A549 (cell line): ENCODE measurements around the gene CDKN2AIPNL.

Experiments used
- CEBPB ChIP-seq, 2 experiments: fragments of >200 bp in 1 of 2; sonication (Bioruptor Twin) in 1 of 2; formaldehyde crosslinking in 1 of 2; IDR thresholded peaks; 2 replicates each; pipeline ENCODE4 v1.6.1; 2012 to 2016
- EHMT2 ChIP-seq: fragments of 200-600 bp; sonication (generic); IDR thresholded peaks from 2 replicates; pipeline ENCODE4 v1.6.1; 2016; ENCODE audit warnings: antibody characterized with exemption, low read depth, mild to moderate bottlenecking, moderate library complexity
- EP300 ChIP-seq, 2 experiments: fragments of >200 bp; sonication (Bioruptor Twin); formaldehyde crosslinking; IDR thresholded peaks; 2 replicates in 1 of 2; 3 replicates in 1 of 2; pipeline ENCODE4 v1.6.1; 2016 to 2017
- FOSB ChIP-seq: fragments of 250-450 bp; sonication (Bioruptor Pico); IDR thresholded peaks from 2 replicates; pipeline ENCODE4 v1.5.0; 2020; ENCODE audit warnings: mild to moderate bottlenecking, moderate library complexity
- MAFK ChIP-seq: fragments of 450-650 bp; IDR thresholded peaks from 2 replicates; pipeline ENCODE4 v1.6.1; 2014; ENCODE audit not compliant: partially characterized antibody
- MYC ChIP-seq: IDR thresholded peaks from 2 replicates; pipeline ENCODE4 v1.6.1; 2012; ENCODE audit warnings: mild to moderate bottlenecking, inconsistent platforms, low read length, improper control_type of control experiment, borderline replicate concordance
- NFE2L2 ChIP-seq: fragments of 150-350 bp; conservative IDR thresholded peaks from 2 replicates; pipeline ENCODE4 v1.6.1; 2014; ENCODE audit warnings: low read length
- PHF8 ChIP-seq: fragments of 200-600 bp; sonication (generic); IDR thresholded peaks from 2 replicates; pipeline ENCODE4 v1.6.1; 2016; ENCODE audit warnings: low read depth, mild to moderate bottlenecking, antibody characterized with exemption, moderate library complexity, borderline replicate concordance
- POLR2A ChIP-seq: IDR thresholded peaks from 2 replicates; pipeline ENCODE4 v1.6.1; 2012; ENCODE audit warnings: mild to moderate bottlenecking, low read length
- TF ChIP-seq, protein P1 (sequence below): fragments of 250-450 bp; sonication (Bioruptor Pico); IDR thresholded peaks from 2 replicates; pipeline ENCODE4 v1.5.0; 2020; ENCODE audit warnings: low read depth, mild to moderate bottlenecking, moderate library complexity
- TF ChIP-seq, protein P2 (sequence below): fragments of >200 bp; sonication (Bioruptor Twin); formaldehyde crosslinking; IDR thresholded peaks from 3 replicates; pipeline ENCODE4 v1.5.1; 2016
- TF ChIP-seq, protein P3 (sequence below): fragments of 200-600 bp; sonication (generic); IDR thresholded peaks from 2 replicates; pipeline ENCODE4 v1.6.1; 2016; ENCODE audit warnings: antibody characterized with exemption, mild to moderate bottlenecking, moderate library complexity
- TF ChIP-seq, protein P4 (sequence below): fragments of 150-350 bp; IDR thresholded peaks from 2 replicates; pipeline ENCODE4 v1.6.1; 2014; ENCODE audit warnings: low read depth, mild to moderate bottlenecking, low read length

DNA sequence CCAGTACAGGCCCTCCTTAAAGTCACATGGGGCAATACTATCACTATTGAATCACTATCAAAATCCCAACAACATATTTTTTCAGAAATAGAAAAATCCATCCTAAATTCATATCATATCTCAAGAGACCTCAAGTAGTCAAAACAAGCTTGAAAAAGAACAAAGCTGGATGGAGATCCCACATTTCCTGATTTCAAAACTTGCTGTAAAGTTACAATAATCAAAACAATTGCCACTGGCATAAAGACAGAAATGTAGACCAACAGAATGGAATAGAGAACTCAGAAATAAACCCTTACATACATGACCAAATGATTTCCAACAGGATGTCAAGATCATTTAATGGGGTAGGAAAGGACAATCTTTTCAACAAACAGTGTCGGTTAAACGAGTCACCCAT is 41.3 kb upstream of the CDKN2AIPNL start:
- TF ChIP-seq PHF8 (no peak), MAFK (no peak), CEBPB (IDR thresholded peaks at IDR 0.05) (no peak), POLR2A (no peak), NFE2L2 (no peak), EP300 (IDR thresholded peaks at IDR 0.05) (no peak), MYC (no peak), EHMT2 (no peak), FOSB (CRISPR knock-in tag) (no peak)
- TF ChIP-seq, protein P1, sequence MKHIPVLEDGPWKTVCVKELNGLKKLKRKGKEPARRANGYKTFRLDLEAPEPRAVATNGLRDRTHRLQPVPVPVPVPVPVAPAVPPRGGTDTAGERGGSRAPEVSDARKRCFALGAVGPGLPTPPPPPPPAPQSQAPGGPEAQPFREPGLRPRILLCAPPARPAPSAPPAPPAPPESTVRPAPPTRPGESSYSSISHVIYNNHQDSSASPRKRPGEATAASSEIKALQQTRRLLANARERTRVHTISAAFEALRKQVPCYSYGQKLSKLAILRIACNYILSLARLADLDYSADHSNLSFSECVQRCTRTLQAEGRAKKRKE (CRISPR knock-in tag) = no peak
- TF ChIP-seq, protein P2, sequence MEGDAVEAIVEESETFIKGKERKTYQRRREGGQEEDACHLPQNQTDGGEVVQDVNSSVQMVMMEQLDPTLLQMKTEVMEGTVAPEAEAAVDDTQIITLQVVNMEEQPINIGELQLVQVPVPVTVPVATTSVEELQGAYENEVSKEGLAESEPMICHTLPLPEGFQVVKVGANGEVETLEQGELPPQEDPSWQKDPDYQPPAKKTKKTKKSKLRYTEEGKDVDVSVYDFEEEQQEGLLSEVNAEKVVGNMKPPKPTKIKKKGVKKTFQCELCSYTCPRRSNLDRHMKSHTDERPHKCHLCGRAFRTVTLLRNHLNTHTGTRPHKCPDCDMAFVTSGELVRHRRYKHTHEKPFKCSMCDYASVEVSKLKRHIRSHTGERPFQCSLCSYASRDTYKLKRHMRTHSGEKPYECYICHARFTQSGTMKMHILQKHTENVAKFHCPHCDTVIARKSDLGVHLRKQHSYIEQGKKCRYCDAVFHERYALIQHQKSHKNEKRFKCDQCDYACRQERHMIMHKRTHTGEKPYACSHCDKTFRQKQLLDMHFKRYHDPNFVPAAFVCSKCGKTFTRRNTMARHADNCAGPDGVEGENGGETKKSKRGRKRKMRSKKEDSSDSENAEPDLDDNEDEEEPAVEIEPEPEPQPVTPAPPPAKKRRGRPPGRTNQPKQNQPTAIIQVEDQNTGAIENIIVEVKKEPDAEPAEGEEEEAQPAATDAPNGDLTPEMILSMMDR = no peak
- TF ChIP-seq, protein P3, sequence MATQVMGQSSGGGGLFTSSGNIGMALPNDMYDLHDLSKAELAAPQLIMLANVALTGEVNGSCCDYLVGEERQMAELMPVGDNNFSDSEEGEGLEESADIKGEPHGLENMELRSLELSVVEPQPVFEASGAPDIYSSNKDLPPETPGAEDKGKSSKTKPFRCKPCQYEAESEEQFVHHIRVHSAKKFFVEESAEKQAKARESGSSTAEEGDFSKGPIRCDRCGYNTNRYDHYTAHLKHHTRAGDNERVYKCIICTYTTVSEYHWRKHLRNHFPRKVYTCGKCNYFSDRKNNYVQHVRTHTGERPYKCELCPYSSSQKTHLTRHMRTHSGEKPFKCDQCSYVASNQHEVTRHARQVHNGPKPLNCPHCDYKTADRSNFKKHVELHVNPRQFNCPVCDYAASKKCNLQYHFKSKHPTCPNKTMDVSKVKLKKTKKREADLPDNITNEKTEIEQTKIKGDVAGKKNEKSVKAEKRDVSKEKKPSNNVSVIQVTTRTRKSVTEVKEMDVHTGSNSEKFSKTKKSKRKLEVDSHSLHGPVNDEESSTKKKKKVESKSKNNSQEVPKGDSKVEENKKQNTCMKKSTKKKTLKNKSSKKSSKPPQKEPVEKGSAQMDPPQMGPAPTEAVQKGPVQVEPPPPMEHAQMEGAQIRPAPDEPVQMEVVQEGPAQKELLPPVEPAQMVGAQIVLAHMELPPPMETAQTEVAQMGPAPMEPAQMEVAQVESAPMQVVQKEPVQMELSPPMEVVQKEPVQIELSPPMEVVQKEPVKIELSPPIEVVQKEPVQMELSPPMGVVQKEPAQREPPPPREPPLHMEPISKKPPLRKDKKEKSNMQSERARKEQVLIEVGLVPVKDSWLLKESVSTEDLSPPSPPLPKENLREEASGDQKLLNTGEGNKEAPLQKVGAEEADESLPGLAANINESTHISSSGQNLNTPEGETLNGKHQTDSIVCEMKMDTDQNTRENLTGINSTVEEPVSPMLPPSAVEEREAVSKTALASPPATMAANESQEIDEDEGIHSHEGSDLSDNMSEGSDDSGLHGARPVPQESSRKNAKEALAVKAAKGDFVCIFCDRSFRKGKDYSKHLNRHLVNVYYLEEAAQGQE = no peak
- TF ChIP-seq, protein P4, sequence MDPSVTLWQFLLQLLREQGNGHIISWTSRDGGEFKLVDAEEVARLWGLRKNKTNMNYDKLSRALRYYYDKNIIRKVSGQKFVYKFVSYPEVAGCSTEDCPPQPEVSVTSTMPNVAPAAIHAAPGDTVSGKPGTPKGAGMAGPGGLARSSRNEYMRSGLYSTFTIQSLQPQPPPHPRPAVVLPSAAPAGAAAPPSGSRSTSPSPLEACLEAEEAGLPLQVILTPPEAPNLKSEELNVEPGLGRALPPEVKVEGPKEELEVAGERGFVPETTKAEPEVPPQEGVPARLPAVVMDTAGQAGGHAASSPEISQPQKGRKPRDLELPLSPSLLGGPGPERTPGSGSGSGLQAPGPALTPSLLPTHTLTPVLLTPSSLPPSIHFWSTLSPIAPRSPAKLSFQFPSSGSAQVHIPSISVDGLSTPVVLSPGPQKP = no peak
